HepG2 (cell line): ENCODE data around the gene SLC25A47. TPM values are rescaled to one million over a fixed set of nuclear protein-coding genes. Genes with fewer than 3 reads are reported as not detected.

Source experiments
- ATAC-seq: fragments of 200-7000 bp; cut with Tn5 transposase; 3 replicates; pipeline ENCODE4 v1.9.1; 2020; ENCODE audit warnings: mild to moderate bottlenecking, moderate library complexity
- BruUV-seq: library from RNA; stranded (reverse); fragments of 400-500 nt; replicated peaks from 2 replicates; lab custom pipeline; 2021; lab: Mats Ljungman, UMichigan
- CTCF ChIA-PET: fragments of 300-600 bp; formaldehyde crosslinking; extraction: SDS; loops from one replicate; lab custom pipeline; 2021; ENCODE audit warnings: low total read pairs, inconsistent platforms, low intra/inter-chr PET ratio; lab: Yijun Ruan, JAX
- POLR2A ChIA-PET: fragments of 350-600 bp; sonication (Branson Sonifier 250); formaldehyde crosslinking; loops from one replicate; lab custom pipeline; 2020; ENCODE audit warnings: antibody characterized with exemption, inconsistent platforms; lab: Yijun Ruan, JAX
- DNase-seq: peaks from one replicate; pipeline ENCODE4 v3.0.0-alpha.2; 2015; ENCODE audit warnings: low spot score
- FAIRE-seq: peaks from 3 replicates; lab custom pipeline; 2011; peaks lifted over from hg19 to GRCh38; lab: Jason Lieb, UNC
- H2AFZ ChIP-seq: one replicate; pipeline ENCODE4 v1.6.1; 2011; ENCODE audit warnings: low read length, inconsistent platforms
- H3K27ac ChIP-seq: fragments of 300-600 bp; 3 replicates; pipeline ENCODE4 v1.8.0; 2011; ENCODE audit warnings: mixed run types, mild to moderate bottlenecking, mixed read lengths, low read length, inconsistent platforms; ENCODE audit not compliant: insufficient read depth; ENCODE audit errors: extremely low read length
- H3K27me3 ChIP-seq, 2 experiments: fragments of 200-600 bp in 1 of 2; 2 replicates in 1 of 2; 3 replicates in 1 of 2; pipeline versions ENCODE4 v1.6.0 to v1.8.0; 2011; ENCODE audit warnings: low read length in 2 of 2, mild to moderate bottlenecking in 2 of 2, moderate library complexity in 2 of 2, inconsistent platforms in 1 of 2; ENCODE audit not compliant: insufficient read depth in 2 of 2, control insufficient read depth in 1 of 2
- H3K36me3 ChIP-seq, 2 experiments: fragments of 200-600 bp in 1 of 2; replicated peaks in 1 of 2; 2 replicates in 1 of 2; 3 replicates in 1 of 2; pipeline versions ENCODE4 v1.5.1 to v1.8.0; 2011; ENCODE audit warnings: low read length in 2 of 2, inconsistent platforms in 1 of 2; ENCODE audit not compliant: insufficient read depth in 2 of 2, control insufficient read depth in 1 of 2
- H3K4me1 ChIP-seq: 2 replicates; pipeline ENCODE4 v1.5.1; 2012; ENCODE audit warnings: low read length, inconsistent platforms; ENCODE audit not compliant: insufficient read depth
- H3K4me2 ChIP-seq: 2 replicates; pipeline ENCODE4 v1.6.0; 2011; ENCODE audit warnings: low read depth, low read length, inconsistent platforms
- H3K4me3 ChIP-seq, 3 experiments: fragments of 200-600 bp in 1 of 3; sonication (generic), shearing (Covaris generic) in 1 of 3; replicated peaks in 1 of 3; 2 replicates each; pipeline ENCODE4 v1.5.1; 2011 to 2016; ENCODE audit warnings: low read length in 3 of 3, inconsistent platforms in 2 of 3, low read depth in 2 of 3, mild to moderate bottlenecking in 2 of 3, control low read depth in 1 of 3, mixed read lengths in 1 of 3; ENCODE audit not compliant: insufficient read depth in 1 of 3
- H3K79me2 ChIP-seq: one replicate; pipeline ENCODE4 v1.6.1; 2011; ENCODE audit warnings: low read length, inconsistent platforms; ENCODE audit not compliant: insufficient read depth
- H3K9ac ChIP-seq: 2 replicates; pipeline ENCODE4 v1.6.0; 2011; ENCODE audit warnings: mild to moderate bottlenecking, low read depth, low read length, inconsistent platforms; ENCODE audit not compliant: insufficient read depth
- H3K9me3 ChIP-seq: 2 replicates; pipeline ENCODE4 v1.5.1; 2012; ENCODE audit warnings: mild to moderate bottlenecking, low read length
- H4K20me1 ChIP-seq: 2 replicates; pipeline ENCODE4 v1.6.0; 2011; ENCODE audit warnings: inconsistent platforms, mild to moderate bottlenecking, low read length, moderate library complexity; ENCODE audit not compliant: insufficient read depth
- FOSL1 ChIP-seq: sonication (generic); formaldehyde crosslinking; IDR thresholded peaks from 2 replicates; pipeline ENCODE4 v1.9.0; 2021; ENCODE audit warnings: missing genetic modification reagents, borderline replicate concordance
- NCOR1 ChIP-seq: fragments of 200-600 bp; sonication (generic); IDR thresholded peaks from 2 replicates; pipeline ENCODE4 v1.7.0; 2017; ENCODE audit warnings: antibody characterized with exemption, low read length, borderline replicate concordance
- PRDM15 ChIP-seq: sonication (generic); formaldehyde crosslinking; IDR thresholded peaks from 2 replicates; pipeline ENCODE4 v1.4.0; 2020; ENCODE audit warnings: missing genetic modification reagents
- TBL1XR1 ChIP-seq: fragments of 150-350 bp; IDR thresholded peaks from 2 replicates; pipeline ENCODE4 v1.6.1; 2014; ENCODE audit warnings: borderline replicate concordance, low read length; ENCODE audit not compliant: partially characterized antibody
- THAP11 ChIP-seq: IDR thresholded peaks from 2 replicates; pipeline ENCODE4 v1.6.1; 2016; ENCODE audit warnings: missing biosample characterization, missing genetic modification reagents
- TIGD3 ChIP-seq: sonication (generic); formaldehyde crosslinking; IDR thresholded peaks from 2 replicates; pipeline ENCODE4 v1.5.1; 2020; ENCODE audit warnings: mild to moderate bottlenecking, missing genetic modification reagents, borderline replicate concordance
- ZNF24 ChIP-seq: fragments of 450-650 bp; IDR thresholded peaks from 2 replicates; pipeline ENCODE4 v1.6.1; 2017; ENCODE audit warnings: antibody characterized with exemption, mild to moderate bottlenecking
- ZNF546 ChIP-seq: sonication (generic); formaldehyde crosslinking; conservative IDR thresholded peaks from 2 replicates; pipeline ENCODE4 v1.8.1; 2023; ENCODE audit warnings: mild to moderate bottlenecking, missing genetic modification reagents
- ZNF652 ChIP-seq: IDR thresholded peaks from 2 replicates; pipeline ENCODE4 v1.6.1; 2016; ENCODE audit warnings: low read depth, borderline replicate concordance
- WGBS: methylation state at CpG from one replicate; pipeline ENCODE4 v1.1.6; 2017; ENCODE audit warnings: low lambda C conversion rate; 5-methylcytosine and 5-hydroxymethylcytosine counted together
- in situ Hi-C: cut with HindIII; loops from 2 replicates; pipeline ENCODE4 v1.10.0; 2017; ENCODE audit warnings: low pct_unique_long_range_greater_than_20kb; ENCODE audit not compliant: extremely low pct_ligation_motif_present
- intact Hi-C: fragments of 100-400 bp; cut with micrococcal nuclease; formaldehyde crosslinking; loops from one replicate; pipeline ENCODE4 v1.10.0; 2022; ENCODE audit not compliant: unreplicated experiment
- polyA plus RNA-seq, 8 experiments: library from polyadenylated mRNA; depleted of rRNA in 3 of 8; stranded (reverse) in 7 of 8; unstranded in 1 of 8; fragments of >200 nt; fragmentation: Illumina TruSeq in 4 of 8; extraction: Trizol in 4 of 8; gene quantifications; 2 replicates each; pipeline versions ENCODE4 v1.2.1 to v1.2.3, GENCODE V29; 2011 to 2016; ENCODE audit warnings: low read depth in 4 of 8, missing spikeins in 1 of 8, mixed read lengths in 1 of 8; ENCODE audit not compliant: insufficient read depth in 1 of 8
- total RNA-seq, 5 experiments: library from RNA; depleted of rRNA; stranded (reverse); fragments of >200 nt; fragmentation: Illumina TruSeq; extraction: Trizol; gene quantifications; 2 replicates each; pipeline ENCODE4 v1.2.3, GENCODE V29; 2016; ENCODE audit warnings: low read depth in 1 of 5
- TF ChIP-seq, protein P1 (sequence below): sonication (generic); formaldehyde crosslinking; IDR thresholded peaks from 2 replicates; pipeline ENCODE4 v1.8.0; 2022; ENCODE audit warnings: mild to moderate bottlenecking, missing genetic modification reagents, moderate library complexity

The SLC25A47 gene
- total and polyA plus RNA-seq, 2 of the 13 experiments (the other 11 are each of a cell fraction or from before 2014, with no cell fraction given), result 1.0 to 1.7 TPM

GRCh38 chr14:100302616-100303015, 20.5 kb upstream of the SLC25A47 start:
- Histone ChIP-seq H3K4me1 (peaks cover 27% of the 10 kb centered on the region), H3K9me3 (no peaks in the 10 kb centered on the region), H3K27me3 (no peaks in the 10 kb centered on the region), H4K20me1 (no peaks in the 10 kb centered on the region; the same call in 1 of the 2 replicates), H3K9ac (no peak overlapping the region), H3K27ac (no peak overlapping the region), H2AFZ (no peak overlapping the region), H3K79me2 (no peaks in the 10 kb centered on the region), H3K36me3 (no peaks in the 10 kb centered on the region), H3K4me2 (no peak overlapping the region), H3K4me3 (no peak overlapping the region)
- WGBS, result 50% methylated on average over 2 of the region's 2 CpGs
- DNase-seq (no peak), ATAC-seq (no peak), FAIRE-seq (no peak)
- intact Hi-C loops (no loop called here), in situ Hi-C loops (no loop called here)
- CTCF ChIA-PET, result interaction anchor here (1.4 kb wide), 1 partner anchor 75 kb away, joined by 14 read pairs; the partner anchor contains the start of gene WDR25
- POLR2A ChIA-PET, result interaction anchor here (1.0 to 1.1 kb wide), 3 partner anchors 12 to 110 kb away, joined by 3 to 4 read pairs (median 4); no protein-coding TSS in a partner anchor
- TF ChIP-seq THAP11 (no peak), TBL1XR1 (no peak), ZNF546 (no peak), FOSL1 (CRISPR knock-in tag) (no peak), NCOR1 (no peak), TIGD3 (CRISPR knock-in tag) (no peak), ZNF24 (no peak), ZNF652 (CRISPR knock-in tag) (no peak), PRDM15 (CRISPR knock-in tag) (no peak)
- TF ChIP-seq, protein P1, sequence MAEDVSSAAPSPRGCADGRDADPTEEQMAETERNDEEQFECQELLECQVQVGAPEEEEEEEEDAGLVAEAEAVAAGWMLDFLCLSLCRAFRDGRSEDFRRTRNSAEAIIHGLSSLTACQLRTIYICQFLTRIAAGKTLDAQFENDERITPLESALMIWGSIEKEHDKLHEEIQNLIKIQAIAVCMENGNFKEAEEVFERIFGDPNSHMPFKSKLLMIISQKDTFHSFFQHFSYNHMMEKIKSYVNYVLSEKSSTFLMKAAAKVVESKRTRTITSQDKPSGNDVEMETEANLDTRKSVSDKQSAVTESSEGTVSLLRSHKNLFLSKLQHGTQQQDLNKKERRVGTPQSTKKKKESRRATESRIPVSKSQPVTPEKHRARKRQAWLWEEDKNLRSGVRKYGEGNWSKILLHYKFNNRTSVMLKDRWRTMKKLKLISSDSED (CRISPR knock-in tag), result no peak
- no TSS peak for BruUV-seq
